SK-N-SH (cell line): ENCODE measurements around the gene SPIB. TPM values are rescaled to one million over a fixed set of nuclear protein-coding genes. Genes with fewer than 3 reads are reported as not detected.

Experiments
- CTCF ChIA-PET: fragments of 300-600, 350-600 bp; formaldehyde crosslinking; extraction: SDS; loops from one replicate; lab custom pipeline; 2021; lab: Yijun Ruan, JAX
- POLR2A ChIA-PET: fragments of 350-600 bp; sonication (Branson Sonifier 250); formaldehyde crosslinking; extraction: SDS; loops from one replicate; lab custom pipeline; 2020; ENCODE audit warnings: antibody characterized with exemption, inconsistent platforms; lab: Yijun Ruan, JAX
- DNase-seq: peaks from one replicate; pipeline ENCODE4 v3.0.0; 2012
- H2AFZ ChIP-seq: fragments of 200-600 bp; sonication (generic); 2 replicates; pipeline ENCODE4 v1.8.1; 2016; ENCODE audit warnings: antibody characterized with exemption, mild to moderate bottlenecking, low read depth
- H3F3A ChIP-seq: fragments of 200-600 bp; sonication (generic); replicated peaks from 2 replicates; pipeline ENCODE3; 2016; ENCODE audit warnings: antibody characterized with exemption, mild to moderate bottlenecking; ENCODE audit not compliant: insufficient read depth
- H3K27ac ChIP-seq, 2 experiments: fragments of 200-500 bp in 1 of 2; fragments of 200-600 bp in 1 of 2; sonication (Bioruptor generic) in 1 of 2; sonication (generic), shearing (Covaris generic) in 1 of 2; 2 replicates each; pipeline versions ENCODE4 v1.5.1 to v1.6.1; 2014 to 2016; ENCODE audit warnings: low read depth in 2 of 2, inconsistent platforms in 1 of 2, low read length in 1 of 2, mild to moderate bottlenecking in 1 of 2, mixed read lengths in 1 of 2
- H3K27me3 ChIP-seq: fragments of 200-600 bp; sonication (generic), shearing (Covaris generic); 2 replicates; pipeline ENCODE4 v1.6.1; 2016; ENCODE audit warnings: mixed run types; ENCODE audit not compliant: insufficient read depth
- H3K36me3 ChIP-seq, 2 experiments: fragments of 200-500 bp in 1 of 2; fragments of 200-600 bp in 1 of 2; sonication (Bioruptor generic) in 1 of 2; sonication (generic) in 1 of 2; replicated peaks in 1 of 2; 2 replicates each; pipeline versions ENCODE3 to v1.5.1; 2014 to 2016; ENCODE audit warnings: low read length in 1 of 2, mild to moderate bottlenecking in 1 of 2; ENCODE audit not compliant: insufficient read depth in 2 of 2, control insufficient read depth in 1 of 2
- H3K4me1 ChIP-seq, 2 experiments: fragments of 200-500 bp in 1 of 2; fragments of 200-600 bp in 1 of 2; sonication (Bioruptor generic) in 1 of 2; sonication (generic), shearing (Covaris generic) in 1 of 2; 2 replicates each; pipeline versions ENCODE4 v1.5.1 to v1.6.1; 2014 to 2016; ENCODE audit warnings: low read depth in 1 of 2, low read length in 1 of 2, mixed run types in 1 of 2; ENCODE audit not compliant: insufficient read depth in 2 of 2, control insufficient read depth in 1 of 2
- H3K4me2 ChIP-seq: fragments of 200-600 bp; sonication (generic), shearing (Covaris generic); 2 replicates; pipeline ENCODE4 v1.6.1; 2017; ENCODE audit warnings: mixed run types
- H3K4me3 ChIP-seq, 2 experiments: fragments of 200-500 bp in 1 of 2; fragments of 200-600 bp in 1 of 2; sonication (Bioruptor generic) in 1 of 2; sonication (generic), shearing (Covaris generic) in 1 of 2; 2 replicates each; pipeline versions ENCODE4 v1.5.1 to v1.8.1; 2014 to 2016; ENCODE audit warnings: low read depth in 2 of 2, inconsistent platforms in 1 of 2, low read length in 1 of 2, mild to moderate bottlenecking in 1 of 2, mixed read lengths in 1 of 2, moderate library complexity in 1 of 2
- H3K79me2 ChIP-seq: fragments of 200-600 bp; sonication (generic); 2 replicates; pipeline ENCODE4 v1.8.1; 2017; ENCODE audit warnings: mild to moderate bottlenecking; ENCODE audit not compliant: insufficient read depth
- H3K9ac ChIP-seq: fragments of 200-600 bp; sonication (generic); 2 replicates; pipeline ENCODE4 v1.6.1; 2017; ENCODE audit warnings: mixed run types
- H3K9me2 ChIP-seq: fragments of 200-600 bp; sonication (generic); 2 replicates; pipeline ENCODE4 v1.6.1; 2017; ENCODE audit warnings: mixed run types
- H3K9me3 ChIP-seq: fragments of 200-600 bp; sonication (generic); 2 replicates; pipeline ENCODE4 v1.6.1; 2017; ENCODE audit warnings: mixed run types, mild to moderate bottlenecking, moderate library complexity
- H4K20me1 ChIP-seq: fragments of 200-600 bp; sonication (generic); 2 replicates; pipeline ENCODE4 v1.6.1; 2017; ENCODE audit warnings: mild to moderate bottlenecking, mixed run types; ENCODE audit not compliant: insufficient read depth
- CHD2 ChIP-seq: fragments of 150-350 bp; IDR thresholded peaks from 2 replicates; pipeline ENCODE4 v1.6.1; 2018; ENCODE audit warnings: low read length; ENCODE audit not compliant: partially characterized antibody
- CTCF ChIP-seq: fragments of 200-600 bp; sonication (generic); IDR thresholded peaks from 2 replicates; pipeline ENCODE4 v1.6.1; 2017; ENCODE audit warnings: antibody characterized with exemption, mild to moderate bottlenecking, moderate library complexity
- ELF1 ChIP-seq: IDR thresholded peaks from 2 replicates; pipeline ENCODE4 v1.4.0; 2012
- EP300 ChIP-seq, 2 experiments: IDR thresholded peaks; 2 replicates each; pipeline versions ENCODE4 v1.4.0 to v1.6.1; 2012; ENCODE audit warnings: borderline replicate concordance in 1 of 2, low read depth in 1 of 2, low read length in 1 of 2
- EZH2phosphoT487 ChIP-seq: fragments of 200-600 bp; sonication (generic); IDR thresholded peaks from 2 replicates; pipeline ENCODE4 v1.6.1; 2017; ENCODE audit warnings: low read depth, mixed run types, mild to moderate bottlenecking, antibody characterized with exemption, moderate library complexity, borderline replicate concordance
- FOXM1 ChIP-seq: IDR thresholded peaks from 2 replicates; pipeline ENCODE4 v1.4.0; 2012; ENCODE audit warnings: low read depth, mild to moderate bottlenecking
- GATA2 ChIP-seq: sonication (generic); formaldehyde crosslinking; IDR thresholded peaks from 2 replicates; pipeline ENCODE4 v1.5.0; 2020; ENCODE audit warnings: mild to moderate bottlenecking, missing genetic modification reagents
- JUND ChIP-seq: IDR thresholded peaks from 2 replicates; pipeline ENCODE4 v1.4.0; 2012
- NFIC ChIP-seq: IDR thresholded peaks from 2 replicates; pipeline ENCODE4 v1.4.0; 2012; ENCODE audit warnings: borderline replicate concordance
- POLR2AphosphoS5 ChIP-seq: IDR thresholded peaks from 2 replicates; pipeline ENCODE4 v1.6.1; 2012; ENCODE audit warnings: low read depth, low read length
- RFX5 ChIP-seq: IDR thresholded peaks from 2 replicates; pipeline ENCODE4 v1.6.1; 2012; ENCODE audit warnings: mild to moderate bottlenecking, improper control_type of control experiment, low read length
- SIN3A ChIP-seq: IDR thresholded peaks from 2 replicates; pipeline ENCODE4 v1.6.1; 2012; ENCODE audit warnings: low read depth, mild to moderate bottlenecking, low read length, moderate library complexity, borderline replicate concordance
- SMC3 ChIP-seq: IDR thresholded peaks from 2 replicates; pipeline ENCODE4 v1.6.1; 2012; ENCODE audit warnings: low read depth, low read length, improper control_type of control experiment
- TAF1 ChIP-seq: IDR thresholded peaks from 2 replicates; pipeline ENCODE4 v1.6.1; 2012; ENCODE audit warnings: low read depth, mild to moderate bottlenecking, low read length, moderate library complexity, borderline replicate concordance
- TEAD4 ChIP-seq: IDR thresholded peaks from 2 replicates; pipeline ENCODE4 v1.4.0; 2012; ENCODE audit warnings: mild to moderate bottlenecking, borderline replicate concordance; ENCODE audit not compliant: insufficient read depth
- YY1 ChIP-seq: IDR thresholded peaks from 2 replicates; pipeline ENCODE4 v1.4.0; 2012; ENCODE audit warnings: low read depth, mild to moderate bottlenecking
- ZBTB33 ChIP-seq: IDR thresholded peaks from 2 replicates; pipeline ENCODE4 v1.4.0; 2012; ENCODE audit warnings: low read depth, borderline replicate concordance
- WGBS: methylation state at CpG from one replicate; pipeline ENCODE4 v1.1.6; 2017; ENCODE audit warnings: low lambda C conversion rate; 5-methylcytosine and 5-hydroxymethylcytosine counted together
- polyA plus RNA-seq, 3 experiments: library from polyadenylated mRNA; depleted of rRNA; stranded (reverse); fragments of >200 nt; gene quantifications; 2 replicates each; pipeline ENCODE4 v1.2.3, GENCODE V29; 2012
- TF ChIP-seq, protein P1 (sequence below): IDR thresholded peaks from 2 replicates; pipeline ENCODE4; 2012
- TF ChIP-seq, protein P2 (sequence below): fragments of 150-350 bp; IDR thresholded peaks from 2 replicates; pipeline ENCODE4 v1.6.1; 2016; ENCODE audit warnings: mild to moderate bottlenecking, low read depth, low read length
- TF ChIP-seq, protein P3 (sequence below): IDR thresholded peaks from 2 replicates; pipeline ENCODE4 v1.4.0; 2012; ENCODE audit warnings: low read depth

SPIB gene
- polyA plus RNA-seq, 1 of the 3 experiments (the other 2 are of a cell fraction): not detected

- H3K36me3 ChIP-seq: no peaks in the 10 kb centered on the region
- no peak overlapping the region for H3K27ac ChIP-seq
- H3K27me3 ChIP-seq: peaks cover 40% of the 10 kb centered on the region
- 13% methylated on average over 7 of the region's 12 CpGs for WGBS
- POLR2A ChIA-PET: no interaction called here
- TF ChIP-seq POLR2AphosphoS5 (no peak), EZH2phosphoT487 (no peak), CTCF (no peak), ELF1 (no peak), GATA2 (no peak), JUND (no peak), ZBTB33 (no peak), SMC3 (no peak), CHD2 (no peak)
- TF ChIP-seq, protein P1, sequence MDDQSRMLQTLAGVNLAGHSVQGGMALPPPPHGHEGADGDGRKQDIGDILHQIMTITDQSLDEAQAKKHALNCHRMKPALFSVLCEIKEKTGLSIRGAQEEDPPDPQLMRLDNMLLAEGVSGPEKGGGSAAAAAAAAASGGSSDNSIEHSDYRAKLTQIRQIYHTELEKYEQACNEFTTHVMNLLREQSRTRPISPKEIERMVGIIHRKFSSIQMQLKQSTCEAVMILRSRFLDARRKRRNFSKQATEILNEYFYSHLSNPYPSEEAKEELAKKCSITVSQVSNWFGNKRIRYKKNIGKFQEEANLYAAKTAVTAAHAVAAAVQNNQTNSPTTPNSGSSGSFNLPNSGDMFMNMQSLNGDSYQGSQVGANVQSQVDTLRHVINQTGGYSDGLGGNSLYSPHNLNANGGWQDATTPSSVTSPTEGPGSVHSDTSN: no peak
- TF ChIP-seq, all 33 proteins: peak for 0
- peak; percentile 80 for DNase-seq
- Histone ChIP-seq H3K79me2 (no peaks in the 10 kb centered on the region), H3K4me3 (no peak overlapping the region), H3K4me2 (no peak overlapping the region), H3K9me3 (no peaks in the 10 kb centered on the region), H4K20me1 (no peaks in the 10 kb centered on the region), H3F3A (no peaks in the 10 kb centered on the region), H2AFZ (no peak overlapping the region), H3K9me2 (no peaks in the 10 kb centered on the region), H3K4me1 (peaks cover 0 to 19% of the 10 kb centered on the region in 2 experiments; a peak in 1 of 4 replicates), H3K9ac (no peak overlapping the region)
- CTCF ChIA-PET: no interaction called here
These were observed 15.8 kb downstream of the SPIB start for GRCh38 chr19:50434525-50434924.

DNA sequence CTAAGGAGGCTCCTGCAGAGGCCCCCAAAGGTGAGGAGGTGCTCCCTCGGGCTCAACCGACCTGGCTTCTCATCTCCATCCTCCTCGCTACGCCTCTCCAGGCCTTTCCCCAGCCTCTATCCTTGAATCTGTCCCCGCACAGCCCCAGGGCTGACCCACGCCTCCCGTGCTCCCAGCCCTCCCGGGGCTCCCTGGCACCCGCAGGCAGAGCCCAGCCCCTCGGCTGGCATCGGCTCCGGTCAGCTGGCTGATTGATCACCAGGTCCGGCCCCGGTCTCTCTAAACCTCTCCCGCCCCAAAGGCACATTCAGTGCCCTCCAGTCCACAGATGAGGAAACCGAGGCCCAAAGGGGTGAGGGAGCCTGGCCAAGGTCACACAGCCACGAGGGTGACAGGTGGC is 16.5 kb downstream of the SPIB start:
- no peak overlapping the region for H2AFZ ChIP-seq
- no peak overlapping the region for H3K4me2 ChIP-seq
- no peak overlapping the region for H3K9ac ChIP-seq
- H3F3A ChIP-seq: no peaks in the 10 kb centered on the region
- POLR2A ChIA-PET: no interaction called here
- H3K9me3 ChIP-seq: no peaks in the 10 kb centered on the region
- WGBS: 47% methylated on average over 17 of the region's 17 CpGs
- H3K36me3 ChIP-seq: no peaks in the 10 kb centered on the region
- no peaks in the 10 kb centered on the region for H3K9me2 ChIP-seq
- CTCF ChIA-PET: no interaction called here
- H3K27ac ChIP-seq: no peak overlapping the region
- no peaks in the 10 kb centered on the region for H3K79me2 ChIP-seq
- H4K20me1 ChIP-seq: no peaks in the 10 kb centered on the region
- H3K4me3 ChIP-seq: no peak overlapping the region
- peaks cover 0 to 19% of the 10 kb centered on the region in 2 experiments; a peak in 1 of 4 replicates for H3K4me1 ChIP-seq
- H3K27me3 ChIP-seq: peaks cover 45% of the 10 kb centered on the region
- DNase-seq: no peak
- TF ChIP-seq NFIC: no peak
- no peak for TF ChIP-seq TEAD4
- no peak for TF ChIP-seq CHD2
- TF ChIP-seq YY1: no peak
- TF ChIP-seq FOXM1: no peak
- TF ChIP-seq, protein P2, sequence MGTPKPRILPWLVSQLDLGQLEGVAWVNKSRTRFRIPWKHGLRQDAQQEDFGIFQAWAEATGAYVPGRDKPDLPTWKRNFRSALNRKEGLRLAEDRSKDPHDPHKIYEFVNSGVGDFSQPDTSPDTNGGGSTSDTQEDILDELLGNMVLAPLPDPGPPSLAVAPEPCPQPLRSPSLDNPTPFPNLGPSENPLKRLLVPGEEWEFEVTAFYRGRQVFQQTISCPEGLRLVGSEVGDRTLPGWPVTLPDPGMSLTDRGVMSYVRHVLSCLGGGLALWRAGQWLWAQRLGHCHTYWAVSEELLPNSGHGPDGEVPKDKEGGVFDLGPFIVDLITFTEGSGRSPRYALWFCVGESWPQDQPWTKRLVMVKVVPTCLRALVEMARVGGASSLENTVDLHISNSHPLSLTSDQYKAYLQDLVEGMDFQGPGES: no peak
- no peak for TF ChIP-seq GATA2
- TF ChIP-seq, protein P3, sequence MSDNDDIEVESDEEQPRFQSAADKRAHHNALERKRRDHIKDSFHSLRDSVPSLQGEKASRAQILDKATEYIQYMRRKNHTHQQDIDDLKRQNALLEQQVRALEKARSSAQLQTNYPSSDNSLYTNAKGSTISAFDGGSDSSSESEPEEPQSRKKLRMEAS: no peak
- no peak for TF ChIP-seq EZH2phosphoT487
- TF ChIP-seq SIN3A: no peak
- no peak for TF ChIP-seq ZBTB33
- TF ChIP-seq RFX5: no peak
- TF ChIP-seq TAF1: no peak
- no peak for TF ChIP-seq EP300 (IDR thresholded peaks at IDR 0.05; ENCODE audit: borderline replicate concordance in 1 of 2, low read depth in 1 of 2, low read length in 1 of 2)
